ENCODE measurements around the gene C6orf120. TPM values are rescaled to one million over a fixed set of nuclear protein-coding genes. Genes with fewer than 3 reads are reported as not detected.

C6orf120 gene
- total RNA-seq (2021) (9.8 and 12.5 TPM in 2 replicates), Bru-seq, nascent RNA (percentile 72 among the genes with signal in this experiment), BruChase-seq, experiment 1, labeled RNA remaining after a 2-hour chase (percentile 87 among the genes with signal in this experiment), BruChase-seq, experiment 2, labeled RNA remaining after a 6-hour chase (percentile 92 among the genes with signal in this experiment)
- long read RNA-seq, transcript C6orf120-201 (1 exons, 2,667 nt), result major isoform, 24 of 25 reads
- long read RNA-seq, partial matches to known transcripts, result 0 of 25 reads
- long read RNA-seq, other reads (novel, unspliced or antisense), result 1 of 25 reads

DNA sequence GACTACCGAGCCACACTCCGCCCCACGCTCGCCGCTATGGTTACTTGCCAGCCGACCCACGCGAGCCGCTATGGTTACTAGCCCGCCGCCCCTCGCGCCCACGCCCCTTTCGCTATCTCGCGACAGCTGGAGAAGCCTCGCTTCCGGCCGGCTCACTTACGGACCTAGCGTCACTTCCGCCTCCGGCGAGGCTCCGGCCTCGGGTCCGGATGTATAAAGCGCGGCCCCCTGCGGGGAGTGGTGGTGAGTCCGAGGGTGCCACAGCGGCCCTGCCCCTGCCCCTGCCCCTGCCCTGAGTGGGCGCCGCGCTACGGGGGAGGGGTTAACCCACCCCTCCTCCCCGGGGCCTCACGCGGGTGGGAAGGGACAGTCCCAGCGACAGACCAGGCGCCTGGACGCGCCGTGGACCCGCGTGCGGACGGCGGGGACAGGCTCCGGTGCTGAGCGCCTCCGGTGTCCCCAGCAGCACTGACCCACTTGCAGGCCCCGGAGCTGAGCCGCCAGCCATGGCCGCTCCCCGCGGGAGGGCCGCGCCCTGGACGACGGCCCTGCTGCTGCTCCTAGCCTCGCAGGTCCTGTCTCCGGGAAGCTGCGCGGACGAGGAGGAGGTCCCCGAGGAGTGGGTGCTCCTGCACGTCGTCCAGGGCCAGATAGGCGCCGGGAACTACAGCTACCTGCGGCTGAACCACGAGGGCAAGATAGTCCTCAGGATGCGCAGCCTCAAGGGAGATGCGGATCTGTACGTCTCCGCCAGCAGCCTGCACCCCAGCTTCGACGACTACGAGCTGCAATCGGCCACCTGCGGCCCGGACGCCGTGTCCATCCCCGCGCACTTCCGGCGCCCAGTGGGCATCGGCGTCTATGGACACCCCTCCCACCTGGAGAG lies at the start of gene C6orf120, which contains the start of gene WDR27:
C6orf120 (plus strand) TSS at position 173 of the 886 bp plus-strand sequence; CDS start at position 507, 334 bp downstream.
WDR27 (minus strand) TSS at position 76 of the 886 bp plus-strand sequence. CDS start 13,024 bp downstream, outside the sequence.
- Histone ChIP-seq H4K20me1 (ENCODE audit: insufficient read depth) (no peaks in the 10 kb centered on the region), H3K27ac (peak within 1 kb of the TSS; percentile 76), H3K36me3 (ENCODE audit: low read depth) (0 out of 2 replicates have a peak, but pooled peaks cover 21% of the 10 kb centered on the region), H3K4me1 (replicated peaks; ENCODE audit: insufficient read depth) (peaks cover 28% of the 10 kb centered on the region), H3K4me2 (peak within 1 kb of the TSS; percentile 92), H3K79me2 (ENCODE audit: low read depth) (peaks cover 57% of the 10 kb centered on the region), H3F3A (ENCODE audit: insufficient read depth, low read depth) (peaks cover 8% of the 10 kb centered on the region; the same call in 1 of the 2 replicates), H3K9me2 (ENCODE audit: insufficient read depth) (no peaks in the 10 kb centered on the region), H3K9me3 (ENCODE audit: insufficient read depth, low read depth) (no peaks in the 10 kb centered on the region), H3K27me3 (ENCODE audit: insufficient read depth, low read depth) (no peaks in the 10 kb centered on the region), H2AFZ (peak within 1 kb of the TSS; percentile 99), H3K4me3 (peak within 1 kb of the TSS; percentile 91)
- CTCF ChIA-PET, result interaction anchor here (0.5 kb wide), 1 partner anchor 8 kb away, joined by 3 read pairs; no protein-coding TSS in a partner anchor
- POLR2A ChIA-PET (ENCODE audit: unreplicated experiment), result interaction anchor here (0.6 to 0.7 kb wide), 2 partner anchors 137 to 852 kb away, joined by 3 to 5 read pairs; partner anchors contain the start of gene TBP
- peak; percentile 86 to 87 for DNase-seq
- TF ChIP-seq, protein P1, sequence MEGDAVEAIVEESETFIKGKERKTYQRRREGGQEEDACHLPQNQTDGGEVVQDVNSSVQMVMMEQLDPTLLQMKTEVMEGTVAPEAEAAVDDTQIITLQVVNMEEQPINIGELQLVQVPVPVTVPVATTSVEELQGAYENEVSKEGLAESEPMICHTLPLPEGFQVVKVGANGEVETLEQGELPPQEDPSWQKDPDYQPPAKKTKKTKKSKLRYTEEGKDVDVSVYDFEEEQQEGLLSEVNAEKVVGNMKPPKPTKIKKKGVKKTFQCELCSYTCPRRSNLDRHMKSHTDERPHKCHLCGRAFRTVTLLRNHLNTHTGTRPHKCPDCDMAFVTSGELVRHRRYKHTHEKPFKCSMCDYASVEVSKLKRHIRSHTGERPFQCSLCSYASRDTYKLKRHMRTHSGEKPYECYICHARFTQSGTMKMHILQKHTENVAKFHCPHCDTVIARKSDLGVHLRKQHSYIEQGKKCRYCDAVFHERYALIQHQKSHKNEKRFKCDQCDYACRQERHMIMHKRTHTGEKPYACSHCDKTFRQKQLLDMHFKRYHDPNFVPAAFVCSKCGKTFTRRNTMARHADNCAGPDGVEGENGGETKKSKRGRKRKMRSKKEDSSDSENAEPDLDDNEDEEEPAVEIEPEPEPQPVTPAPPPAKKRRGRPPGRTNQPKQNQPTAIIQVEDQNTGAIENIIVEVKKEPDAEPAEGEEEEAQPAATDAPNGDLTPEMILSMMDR (conservative IDR thresholded peaks at IDR 0.05), result no peak
- no peak for TF ChIP-seq EZH2 (IDR thresholded peaks at IDR 0.05; ENCODE audit: low read depth)
- BruUV-seq (replicated peaks), result no TSS peak
- intact Hi-C loops (cut with micrococcal nuclease; ENCODE audit: unreplicated experiment), result loop anchor here (1.0 to 10.0 kb wide), 3 partner anchors 21 to 247 kb away; partner anchors contain the start of genes DYNLT2 and ERMARD

DNA sequence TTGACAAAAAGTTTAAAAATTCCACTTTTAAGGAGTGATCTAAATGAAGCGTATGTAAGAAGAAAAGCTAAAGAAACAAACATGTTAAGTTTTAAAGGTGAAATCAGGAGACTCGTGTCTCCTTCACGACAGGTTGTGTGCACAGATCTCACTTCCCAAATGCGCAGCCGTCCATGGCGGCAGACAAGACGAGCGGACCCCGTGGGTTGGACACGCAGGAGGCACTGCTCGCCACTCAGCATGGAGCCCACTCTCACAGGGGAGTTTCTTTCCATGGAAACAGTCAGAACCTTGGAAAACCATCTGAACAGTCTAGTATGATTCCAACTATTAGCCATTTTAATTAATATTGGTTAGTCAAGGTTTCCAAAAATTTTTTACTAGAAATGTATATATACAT lies 49.0 kb upstream of the C6orf120 start:
- intact Hi-C loops (cut with micrococcal nuclease; ENCODE audit: unreplicated experiment), result no loop called here
- no peaks in the 10 kb centered on the region for H3K79me2 ChIP-seq (ENCODE audit: low read depth)
- no peak overlapping the region for H3K4me2 ChIP-seq
- no peaks in the 10 kb centered on the region for H3K9me3 ChIP-seq (ENCODE audit: insufficient read depth, low read depth)
- ChIA-PET POLR2A (ENCODE audit: unreplicated experiment) (no interaction called here), CTCF (no interaction called here)
- H3F3A ChIP-seq (ENCODE audit: insufficient read depth, low read depth), result no peaks in the 10 kb centered on the region
- H2AFZ ChIP-seq, result no peak overlapping the region
- no peaks in the 10 kb centered on the region for H3K27me3 ChIP-seq (ENCODE audit: insufficient read depth, low read depth)
- TF ChIP-seq EZH2 (IDR thresholded peaks at IDR 0.05; ENCODE audit: low read depth), result no peak
- TF ChIP-seq, protein P1 (conservative IDR thresholded peaks at IDR 0.05), result no peak
- H3K36me3 ChIP-seq (ENCODE audit: low read depth), result no peaks in the 10 kb centered on the region; the same call in 1 of the 2 replicates
- DNase-seq, result no peak
- no peaks in the 10 kb centered on the region for H3K9me2 ChIP-seq (ENCODE audit: insufficient read depth)
- H3K27ac ChIP-seq, result no peak overlapping the region
- BruUV-seq (replicated peaks), result no TSS peak
- no peak overlapping the region for H3K4me3 ChIP-seq
- H3K4me1 ChIP-seq (replicated peaks; ENCODE audit: insufficient read depth), result no peaks in the 10 kb centered on the region
- H4K20me1 ChIP-seq (ENCODE audit: insufficient read depth), result no peaks in the 10 kb centered on the region

DNA sequence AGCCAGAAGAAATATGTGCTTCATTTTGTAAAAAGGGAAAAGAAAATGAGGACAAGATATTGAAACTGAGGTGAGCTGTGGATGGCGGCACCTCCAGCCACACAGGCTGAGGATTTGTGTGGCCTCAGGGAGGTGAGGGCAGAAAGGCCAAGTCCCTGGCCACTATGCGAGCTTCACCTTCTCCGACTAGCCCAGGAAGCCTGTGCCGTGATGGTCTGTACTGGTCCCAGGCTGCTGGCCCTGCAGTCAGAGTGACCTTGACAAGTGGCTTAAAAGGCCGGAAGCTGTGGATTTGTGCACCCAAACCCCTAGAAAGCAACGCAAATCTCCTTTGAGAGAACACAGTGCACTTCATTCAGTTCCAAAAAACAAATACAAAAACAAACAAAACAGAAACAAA lies 48.2 kb upstream of the C6orf120 start:
- no peaks in the 10 kb centered on the region for H3K79me2 ChIP-seq (ENCODE audit: low read depth)
- no TSS peak for BruUV-seq (replicated peaks)
- intact Hi-C loops (cut with micrococcal nuclease; ENCODE audit: unreplicated experiment), result no loop called here
- no peaks in the 10 kb centered on the region for H3K4me1 ChIP-seq (replicated peaks; ENCODE audit: insufficient read depth)
- no peaks in the 10 kb centered on the region for H3K27me3 ChIP-seq (ENCODE audit: insufficient read depth, low read depth)
- ChIA-PET CTCF (no interaction called here), POLR2A (ENCODE audit: unreplicated experiment) (no interaction called here)
- H3F3A ChIP-seq (ENCODE audit: insufficient read depth, low read depth), result no peaks in the 10 kb centered on the region
- no peaks in the 10 kb centered on the region for H4K20me1 ChIP-seq (ENCODE audit: insufficient read depth)
- TF ChIP-seq EZH2 (IDR thresholded peaks at IDR 0.05; ENCODE audit: low read depth), result no peak
- TF ChIP-seq, protein P1 (conservative IDR thresholded peaks at IDR 0.05), result no peak
- H3K9me3 ChIP-seq (ENCODE audit: insufficient read depth, low read depth), result no peaks in the 10 kb centered on the region
- no peak overlapping the region for H3K4me2 ChIP-seq
- H2AFZ ChIP-seq, result no peak overlapping the region
- no peaks in the 10 kb centered on the region; the same call in 1 of the 2 replicates for H3K36me3 ChIP-seq (ENCODE audit: low read depth)
- DNase-seq, result no peak
- H3K27ac ChIP-seq, result no peak overlapping the region
- H3K4me3 ChIP-seq, result no peak overlapping the region
- H3K9me2 ChIP-seq (ENCODE audit: insufficient read depth), result no peaks in the 10 kb centered on the region

All from PC-9 (cell line).